Fibroblast of upper back skin (primary cell): ENCODE measurements around the gene TCERG1L.

Experiments used
- DNase-seq: peaks from one replicate; pipeline ENCODE4 v3.0.0-alpha.2; 2013

The TCERG1L gene

GRCh38 chr10:131095313-131095580 lies 216.3 kb downstream of the TCERG1L start:
- no peak for DNase-seq

GRCh38 chr10:131094527-131095312 lies 216.8 kb downstream of the TCERG1L start:
- DNase-seq: peak; percentile 13

GRCh38 chr10:131093795-131094366 lies 217.6 kb downstream of the TCERG1L start:
- DNase-seq: no peak

GRCh38 chr10:131093346-131093745 lies 218.2 kb downstream of the TCERG1L start:
- no peak for DNase-seq

- no peak for DNase-seq
These were observed 218.6 kb downstream of the TCERG1L start for GRCh38 chr10:131092876-131093275.

GRCh38 chr10:131092386-131092785 lies 219.1 kb downstream of the TCERG1L start:
- no peak for DNase-seq

GRCh38 chr10:131091682-131092081 lies 219.8 kb downstream of the TCERG1L start:
- DNase-seq: no peak

GRCh38 chr10:131090761-131091661 lies 220.5 kb downstream of the TCERG1L start:
- DNase-seq: no peak

GRCh38 chr10:131089861-131090260 lies 221.7 kb downstream of the TCERG1L start:
- DNase-seq: no peak

GRCh38 chr10:131089150-131089549 lies 222.4 kb downstream of the TCERG1L start:
- DNase-seq: no peak

- no peak for DNase-seq
These were observed 222.9 kb downstream of the TCERG1L start for GRCh38 chr10:131088619-131089018.

GRCh38 chr10:131087464-131088215 lies 223.9 kb downstream of the TCERG1L start:
- DNase-seq: no peak

- no peak for DNase-seq
These were observed 225.0 kb downstream of the TCERG1L start for GRCh38 chr10:131086511-131086910.

- DNase-seq: no peak
These were observed 225.4 kb downstream of the TCERG1L start for GRCh38 chr10:131086094-131086493.

- DNase-seq: no peak
These were observed 226.2 kb downstream of the TCERG1L start for GRCh38 chr10:131085091-131085860.

- DNase-seq: no peak
These were observed 226.8 kb downstream of the TCERG1L start for GRCh38 chr10:131084791-131085090.

GRCh38 chr10:131083915-131084790 lies 227.4 kb downstream of the TCERG1L start:
- DNase-seq: no peak

- DNase-seq: no peak
These were observed 228.5 kb downstream of the TCERG1L start for GRCh38 chr10:131082991-131083481.

- DNase-seq: no peak
These were observed 229.2 kb downstream of the TCERG1L start for GRCh38 chr10:131082201-131082850.

- DNase-seq: no peak
These were observed 229.7 kb downstream of the TCERG1L start for GRCh38 chr10:131081786-131082185.

GRCh38 chr10:131081376-131081775 lies 230.1 kb downstream of the TCERG1L start:
- no peak for DNase-seq
